Measurements from ENCODE around the gene IGLL5. TPM values are rescaled to one million over a fixed set of nuclear protein-coding genes. Genes with fewer than 3 reads are reported as not detected.

Gene IGLL5
- total RNA-seq, 4 donors from 2014 or later: 1.8 to 15.7 TPM; not detected in 2

GRCh38 chr22:22938672-22939587 lies 51.3 kb downstream of the IGLL5 start:
- Histone ChIP-seq H3K4me3 (replicated peaks in 1 of 3) (no peak overlapping the region), H3K27ac (no peak overlapping the region), H3K9me3 (no peaks in the 10 kb centered on the region), H3K27me3 (no peaks in the 10 kb centered on the region), H3K36me3 (no peaks in the 10 kb centered on the region), H3K4me1 (no peaks in the 10 kb centered on the region)
- intact Hi-C loops (cut with DNase I): no loop called here
- DNase-seq: no peak
- no peak for TF ChIP-seq POLR2A (IDR thresholded peaks at IDR 0.05)
- no peak for TF ChIP-seq CTCF (IDR thresholded peaks at IDR 0.05)
- WGBS, 2 donors: 67 to 73% methylated on average over 7 to 8 of the region's 8 CpGs

GRCh38 chr22:22939588-22940368 lies 52.2 kb downstream of the IGLL5 start:
- TF ChIP-seq CTCF (IDR thresholded peaks at IDR 0.05) (no peak), POLR2A (IDR thresholded peaks at IDR 0.05) (no peak)
- intact Hi-C loops (cut with DNase I): no loop called here
- H3K9me3 ChIP-seq: no peaks in the 10 kb centered on the region
- no peaks in the 10 kb centered on the region for H3K36me3 ChIP-seq
- DNase-seq: no peak
- no peaks in the 10 kb centered on the region for H3K27me3 ChIP-seq
- H3K4me1 ChIP-seq: no peaks in the 10 kb centered on the region
- no peak overlapping the region for H3K27ac ChIP-seq
- no peak overlapping the region for H3K4me3 ChIP-seq (replicated peaks in 1 of 3)
- 79 to 80% methylated on average over 11 of the region's 11 CpGs for WGBS, 2 donors

- 78 to 82% methylated on average over 5 to 6 of the region's 6 CpGs for WGBS, 2 donors
- no peak for TF ChIP-seq CTCF (IDR thresholded peaks at IDR 0.05)
- TF ChIP-seq POLR2A (IDR thresholded peaks at IDR 0.05): no peak
- intact Hi-C loops (cut with DNase I): no loop called here
- DNase-seq: no peak
- Histone ChIP-seq H3K27ac (no peak overlapping the region), H3K4me1 (no peaks in the 10 kb centered on the region), H3K4me3 (replicated peaks in 1 of 3) (no peak overlapping the region), H3K36me3 (no peaks in the 10 kb centered on the region), H3K9me3 (no peaks in the 10 kb centered on the region), H3K27me3 (no peaks in the 10 kb centered on the region)
Measured at GRCh38 chr22:22940961-22941605, 53.5 kb downstream of the IGLL5 start.

DNA sequence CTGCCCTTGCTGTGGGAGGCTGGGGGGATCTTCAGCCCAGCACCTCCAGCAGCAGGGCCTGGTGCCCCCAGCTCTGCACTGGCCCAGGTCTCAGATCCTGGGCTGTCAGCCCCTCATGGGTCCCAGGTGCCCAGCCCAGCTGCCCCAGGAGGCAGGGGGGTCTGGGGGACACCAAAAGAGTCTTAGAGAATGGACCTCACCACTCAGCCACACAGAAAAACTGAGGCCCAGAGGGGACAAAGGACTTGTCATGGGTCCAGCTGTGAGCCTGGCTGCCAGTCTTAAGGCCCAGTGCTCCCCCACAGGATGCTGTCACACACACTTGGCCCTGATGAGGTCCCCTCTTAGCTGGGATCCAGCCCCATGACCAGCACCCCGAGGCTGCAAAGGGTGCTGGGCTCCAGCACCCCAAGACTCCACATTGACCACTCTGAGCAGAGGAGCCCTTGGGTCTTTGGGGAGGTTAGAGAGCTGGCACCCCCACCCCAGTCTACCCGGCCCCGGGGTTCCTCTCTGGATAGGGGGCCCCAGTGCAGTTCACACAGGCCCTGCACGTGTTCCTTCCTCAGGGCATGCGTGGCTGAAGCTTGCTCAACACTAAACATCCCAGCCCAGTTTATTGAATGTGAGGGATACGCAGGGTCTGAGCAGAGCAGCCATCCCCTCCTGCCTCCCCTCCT lies 54.4 kb downstream of the IGLL5 start:
- Histone ChIP-seq H3K9me3 (no peaks in the 10 kb centered on the region), H3K27ac (no peak overlapping the region), H3K27me3 (no peaks in the 10 kb centered on the region), H3K4me3 (replicated peaks in 1 of 3) (no peak overlapping the region), H3K36me3 (no peaks in the 10 kb centered on the region), H3K4me1 (no peaks in the 10 kb centered on the region)
- no peak for TF ChIP-seq CTCF (IDR thresholded peaks at IDR 0.05)
- TF ChIP-seq POLR2A (IDR thresholded peaks at IDR 0.05): no peak
- WGBS, 2 donors: 80 to 88% methylated on average over 4 to 6 of the region's 6 CpGs
- intact Hi-C loops (cut with DNase I): no loop called here
- DNase-seq: no peak

All from thyroid gland (tissue), 4 donors.